A549 treated with ZK216348 at 1 μM for 4 hours (cell line): Measurements from ENCODE around the gene LRRC53. TPM values are rescaled to one million over a fixed set of nuclear protein-coding genes. Genes with fewer than 3 reads are reported as not detected.

Experiments
- total RNA-seq: library from RNA; stranded (reverse); fragments of 200-300 nt; extraction: Qiagen RNA extraction; gene quantifications from 5 replicates; pipeline ENCODE4 v1.2.3, GENCODE V29; 2022; ENCODE audit warnings: low read depth

Gene LRRC53, protein sequence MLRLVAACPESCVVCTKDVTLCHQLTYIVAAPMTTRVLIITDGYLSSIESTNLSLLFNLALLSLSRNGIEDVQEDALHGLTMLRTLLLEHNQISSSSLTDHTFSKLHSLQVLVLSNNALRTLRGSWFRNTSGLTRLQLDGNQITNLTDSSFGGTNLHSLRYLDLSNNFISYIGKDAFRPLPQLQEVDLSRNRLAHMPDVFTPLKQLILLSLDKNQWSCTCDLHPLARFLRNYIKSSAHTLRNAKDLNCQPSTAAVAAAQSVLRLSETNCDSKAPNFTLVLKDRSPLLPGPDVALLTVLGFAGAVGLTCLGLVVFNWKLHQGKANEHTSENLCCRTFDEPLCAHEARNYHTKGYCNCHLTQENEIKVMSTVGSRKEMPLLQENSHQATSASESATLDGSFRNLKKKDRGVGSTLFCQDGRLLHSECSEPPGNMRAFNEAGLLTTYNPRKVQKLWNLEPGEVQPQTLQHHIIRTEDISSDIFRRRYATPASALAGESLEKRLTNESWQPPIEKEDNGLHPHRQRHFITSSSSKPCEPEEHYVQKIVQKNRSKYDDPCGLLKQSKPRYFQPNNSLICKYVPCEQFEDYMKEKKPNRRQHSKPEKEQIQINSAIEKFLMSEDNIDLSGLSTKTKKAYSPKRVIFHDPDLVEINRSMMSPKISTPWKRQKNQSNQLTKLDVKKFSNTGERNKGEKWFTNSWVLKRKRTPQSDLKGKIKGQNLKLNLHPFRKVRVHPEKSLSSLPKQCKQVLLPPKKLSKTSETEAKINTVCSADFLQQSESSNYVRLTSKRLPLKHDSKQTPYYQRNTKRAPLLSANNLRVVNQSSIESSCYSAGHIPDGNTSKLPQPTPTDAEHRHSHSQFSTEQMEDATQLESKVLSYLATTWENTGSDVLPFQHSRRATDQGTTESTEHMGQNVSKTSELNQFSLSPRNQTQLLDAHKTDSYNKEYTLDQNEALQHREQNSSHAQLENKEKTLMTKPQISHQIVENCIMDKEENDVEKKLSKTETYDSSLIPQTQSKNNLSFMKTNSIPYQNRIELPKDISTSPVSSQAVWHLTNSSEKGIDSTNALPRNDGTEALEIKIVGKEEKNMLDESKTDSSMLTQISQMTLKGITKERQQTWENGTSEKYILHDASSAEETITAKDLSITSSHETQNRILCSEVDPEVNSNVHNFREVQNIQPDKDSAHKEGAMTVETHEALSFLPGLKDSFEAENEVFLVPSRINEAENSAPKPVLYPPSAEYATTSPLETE
- not detected in 5 replicates for total RNA-seq

DNA sequence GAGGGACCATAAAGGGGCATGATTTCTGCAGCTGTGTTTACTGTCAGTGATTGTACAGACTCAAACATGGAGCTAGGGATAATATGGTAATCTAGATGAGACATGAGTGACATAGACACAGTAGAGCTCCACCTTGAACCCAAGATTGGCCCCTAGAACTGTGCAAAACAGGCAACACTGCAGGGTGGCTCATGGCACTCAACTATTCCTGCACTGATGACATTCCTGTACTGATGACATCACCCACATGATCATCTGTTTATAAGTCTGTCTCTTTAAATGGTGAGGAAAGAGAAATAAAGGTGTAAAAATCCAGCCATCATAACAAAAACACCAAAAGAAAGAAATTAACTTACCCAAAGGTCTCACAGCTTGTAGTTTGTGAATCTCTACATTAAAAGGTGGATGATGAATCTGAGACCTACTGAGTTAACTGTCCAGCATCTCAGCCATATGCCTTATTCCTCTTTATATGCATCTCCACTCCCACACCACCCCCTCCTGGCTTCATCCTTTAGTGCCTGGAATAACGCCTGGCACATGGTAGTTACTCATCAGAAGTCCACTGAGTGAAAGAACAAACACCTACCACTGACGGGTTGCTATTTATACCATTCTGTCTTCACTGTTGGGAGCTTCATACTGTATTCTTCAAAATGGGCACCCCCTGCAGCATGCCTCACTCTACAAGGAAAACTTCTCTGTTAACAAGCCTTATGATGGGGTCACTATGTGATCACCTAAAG, at the start of gene LRRC53:
Gene LRRC53 (minus strand): TSS at position 442 of the 746 bp plus-strand sequence. CDS start 29,262 bp downstream, outside the sequence.

Other genes starting within 250 kb of the LRRC53 start
- gene ERICH3, start 161.2 kb upstream of the LRRC53 start, total RNA-seq, result not detected in 5 replicates
- 64.0 to 80.6 TPM (median 65.2 TPM) in 5 replicates for gene CRYZ, start 220.4 kb upstream of the LRRC53 start, total RNA-seq
- gene TYW3, start 220.5 kb upstream of the LRRC53 start, total RNA-seq, result 15.4 to 20.5 TPM (median 18.2 TPM) in 5 replicates